CD4-positive, alpha-beta T cell (primary cell): ENCODE results near the gene MITF. TPM values are rescaled to one million over a fixed set of nuclear protein-coding genes. Genes with fewer than 3 reads are reported as not detected.

Source experiments
- ATAC-seq: fragments of 200-7000 bp; cut with Tn5 transposase; one replicate; pipeline ENCODE4 v1.10.0; 2022; ENCODE audit warnings: mild to moderate bottlenecking; ENCODE audit not compliant: poor library complexity
- CTCF ChIA-PET: fragments of 350-600 bp; sonication (Branson Sonifier 250); formaldehyde crosslinking; loops from one replicate; lab custom pipeline; 2021; ENCODE audit warnings: antibody characterized with exemption, inconsistent platforms; lab: Charles Lee
- POLR2A ChIA-PET: fragments of 350-600 bp; sonication (Branson Sonifier 250); formaldehyde crosslinking; loops from one replicate; lab custom pipeline; 2021; ENCODE audit warnings: antibody characterized with exemption, inconsistent platforms; lab: Charles Lee
- DNase-seq, 14 experiments: peaks; one replicate each; pipeline ENCODE4 v3.0.0-alpha.2; 2013 to 2020; ENCODE audit warnings: mixed read lengths in 2 of 14
- H3K27ac ChIP-seq, 2 donors: one replicate each; pipeline versions ENCODE4 v1.5.1 to v1.7.0; 2013; ENCODE audit warnings: low read length in 2 of 2, low read depth in 1 of 2, mild to moderate bottlenecking in 1 of 2
- H3K27me3 ChIP-seq, 2 experiments: 1 replicate in 1 of 2; 2 replicates in 1 of 2; pipeline versions ENCODE4 v1.6.1 to v1.7.0; 2013; ENCODE audit warnings: low read length in 2 of 2, control low read depth in 1 of 2, mild to moderate bottlenecking in 1 of 2, moderate library complexity in 1 of 2; ENCODE audit not compliant: insufficient read depth in 2 of 2, control insufficient read depth in 1 of 2
- H3K36me3 ChIP-seq: one replicate; pipeline ENCODE4 v1.6.1; 2013; ENCODE audit warnings: low read length, control low read depth; ENCODE audit not compliant: insufficient read depth
- H3K4me1 ChIP-seq: one replicate; pipeline ENCODE4 v1.6.1; 2013; ENCODE audit warnings: low read length, control low read depth; ENCODE audit not compliant: insufficient read depth
- H3K4me3 ChIP-seq: one replicate; pipeline ENCODE4 v1.5.1; 2013; ENCODE audit warnings: mild to moderate bottlenecking, low read length, moderate library complexity
- H3K9me3 ChIP-seq, 2 experiments: 1 replicate in 1 of 2; 2 replicates in 1 of 2; pipeline versions ENCODE4 v1.6.1 to v1.7.0; 2013; ENCODE audit warnings: low read length in 2 of 2, mild to moderate bottlenecking in 2 of 2, control low read depth in 1 of 2, moderate library complexity in 1 of 2; ENCODE audit not compliant: control insufficient read depth in 1 of 2, insufficient read depth in 1 of 2
- H3K27ac Mint-ChIP-seq: one replicate; pipeline ENCODE4 v1.8.0; 2020; ENCODE audit warnings: mixed read lengths
- H3K27me3 Mint-ChIP-seq: one replicate; pipeline ENCODE4 v1.8.0; 2021; ENCODE audit warnings: mixed read lengths
- H3K36me3 Mint-ChIP-seq: one replicate; pipeline ENCODE4 v1.8.0; 2021; ENCODE audit warnings: low read depth, mixed read lengths
- H3K4me1 Mint-ChIP-seq: one replicate; pipeline ENCODE4 v1.8.0; 2021; ENCODE audit warnings: low read depth, mixed read lengths
- H3K4me3 Mint-ChIP-seq: one replicate; pipeline ENCODE4 v1.8.0; 2020; ENCODE audit warnings: mild to moderate bottlenecking, mixed read lengths
- H3K9me3 Mint-ChIP-seq: one replicate; pipeline ENCODE4 v1.8.0; 2020; ENCODE audit warnings: mixed read lengths
- CTCF ChIP-seq: fragments of 200-600 bp; IDR thresholded peaks from one replicate; pipeline ENCODE4 v1.8.0; 2022; ENCODE audit warnings: antibody characterized with exemption, mild to moderate bottlenecking
- intact Hi-C, 2 experiments: fragments of 100-400 bp; cut with DNase I in 1 of 2; cut with micrococcal nuclease in 1 of 2; formaldehyde crosslinking; loops; one replicate each; pipeline versions ENCODE4 v1.15.1 to v1.9.0; 2023 to 2025; cut with DNase I, micrococcal nuclease
- total RNA-seq, 174 experiments: library from RNA in 2 of 174; stranded (reverse) in 2 of 174; gene quantifications; one replicate each; pipeline ENCODE4 v1.2.3 and lab custom pipeline; 2021 to 2026

The MITF gene
- total RNA-seq, 2 experiments from 2014 or later = not detected

- no peaks in the 10 kb centered on the region for H3K4me1 Mint-ChIP-seq
- intact Hi-C loops = no loop called here
- no peak for TF ChIP-seq CTCF
Measured at GRCh38 chr3:69697381-69697780, 41.9 kb upstream of the MITF start.

GRCh38 chr3:69698728-69699127 is 40.5 kb upstream of the MITF start:
- ATAC-seq = no peak
- Mint-ChIP-seq H3K36me3 (no peaks in the 10 kb centered on the region), H3K4me3 (no peak overlapping the region), H3K4me1 (no peaks in the 10 kb centered on the region), H3K27ac (no peak overlapping the region), H3K27me3 (peaks cover 6% of the 10 kb centered on the region), H3K9me3 (peaks cover 9% of the 10 kb centered on the region)
- Histone ChIP-seq H3K27ac (no peak overlapping the region), H3K27me3 (no peaks in the 10 kb centered on the region), H3K36me3 (no peaks in the 10 kb centered on the region), H3K4me3 (no peak overlapping the region), H3K4me1 (no peaks in the 10 kb centered on the region), H3K9me3 (peaks cover 0 to 6% of the 10 kb centered on the region in 2 experiments)
- intact Hi-C loops = no loop called here
- no peak for TF ChIP-seq CTCF
- ChIA-PET CTCF (no interaction called here), POLR2A (no interaction called here)
- no peak for DNase-seq

More at GRCh38 chr3:69697381-69697780, 41.9 kb upstream of the MITF start:
- no peak overlapping the region for H3K4me3 ChIP-seq
- ATAC-seq (no peak), DNase-seq (no peak)
- H3K27me3 ChIP-seq = no peaks in the 10 kb centered on the region
- Mint-ChIP-seq H3K27ac (no peak overlapping the region), H3K9me3 (peaks cover 8% of the 10 kb centered on the region), H3K36me3 (no peaks in the 10 kb centered on the region), H3K4me3 (no peak overlapping the region), H3K27me3 (peaks cover 6% of the 10 kb centered on the region)
- H3K4me1 ChIP-seq = no peaks in the 10 kb centered on the region
- no peak overlapping the region for H3K27ac ChIP-seq
- CTCF ChIA-PET = no interaction called here
- peaks cover 0 to 6% of the 10 kb centered on the region in 2 experiments for H3K9me3 ChIP-seq
- POLR2A ChIA-PET = no interaction called here
- no peaks in the 10 kb centered on the region for H3K36me3 ChIP-seq

GRCh38 chr3:69699183-69699582 is 40.1 kb upstream of the MITF start:
- Mint-ChIP-seq H3K36me3 (no peaks in the 10 kb centered on the region), H3K27ac (no peak overlapping the region), H3K4me1 (no peaks in the 10 kb centered on the region), H3K9me3 (peaks cover 9% of the 10 kb centered on the region), H3K4me3 (no peak overlapping the region), H3K27me3 (peaks cover 6% of the 10 kb centered on the region)
- POLR2A ChIA-PET = no interaction called here
- Histone ChIP-seq H3K36me3 (no peaks in the 10 kb centered on the region), H3K4me3 (no peak overlapping the region), H3K27ac (no peak overlapping the region), H3K9me3 (peaks cover 0 to 6% of the 10 kb centered on the region in 2 experiments), H3K4me1 (no peaks in the 10 kb centered on the region), H3K27me3 (no peaks in the 10 kb centered on the region)
- CTCF ChIA-PET = no interaction called here
- DNase-seq (no peak), ATAC-seq (no peak)
- intact Hi-C loops = no loop called here
- no peak for TF ChIP-seq CTCF
